ENCODE results near the gene TRAFD1.
"Not testable (repeated sequence)": the region's sequence is repeated elsewhere in the genome, so short reads cannot be mapped to it uniquely, and the experiment has no call there.

Gene TRAFD1, protein sequence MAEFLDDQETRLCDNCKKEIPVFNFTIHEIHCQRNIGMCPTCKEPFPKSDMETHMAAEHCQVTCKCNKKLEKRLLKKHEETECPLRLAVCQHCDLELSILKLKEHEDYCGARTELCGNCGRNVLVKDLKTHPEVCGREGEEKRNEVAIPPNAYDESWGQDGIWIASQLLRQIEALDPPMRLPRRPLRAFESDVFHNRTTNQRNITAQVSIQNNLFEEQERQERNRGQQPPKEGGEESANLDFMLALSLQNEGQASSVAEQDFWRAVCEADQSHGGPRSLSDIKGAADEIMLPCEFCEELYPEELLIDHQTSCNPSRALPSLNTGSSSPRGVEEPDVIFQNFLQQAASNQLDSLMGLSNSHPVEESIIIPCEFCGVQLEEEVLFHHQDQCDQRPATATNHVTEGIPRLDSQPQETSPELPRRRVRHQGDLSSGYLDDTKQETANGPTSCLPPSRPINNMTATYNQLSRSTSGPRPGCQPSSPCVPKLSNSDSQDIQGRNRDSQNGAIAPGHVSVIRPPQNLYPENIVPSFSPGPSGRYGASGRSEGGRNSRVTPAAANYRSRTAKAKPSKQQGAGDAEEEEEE

DNA sequence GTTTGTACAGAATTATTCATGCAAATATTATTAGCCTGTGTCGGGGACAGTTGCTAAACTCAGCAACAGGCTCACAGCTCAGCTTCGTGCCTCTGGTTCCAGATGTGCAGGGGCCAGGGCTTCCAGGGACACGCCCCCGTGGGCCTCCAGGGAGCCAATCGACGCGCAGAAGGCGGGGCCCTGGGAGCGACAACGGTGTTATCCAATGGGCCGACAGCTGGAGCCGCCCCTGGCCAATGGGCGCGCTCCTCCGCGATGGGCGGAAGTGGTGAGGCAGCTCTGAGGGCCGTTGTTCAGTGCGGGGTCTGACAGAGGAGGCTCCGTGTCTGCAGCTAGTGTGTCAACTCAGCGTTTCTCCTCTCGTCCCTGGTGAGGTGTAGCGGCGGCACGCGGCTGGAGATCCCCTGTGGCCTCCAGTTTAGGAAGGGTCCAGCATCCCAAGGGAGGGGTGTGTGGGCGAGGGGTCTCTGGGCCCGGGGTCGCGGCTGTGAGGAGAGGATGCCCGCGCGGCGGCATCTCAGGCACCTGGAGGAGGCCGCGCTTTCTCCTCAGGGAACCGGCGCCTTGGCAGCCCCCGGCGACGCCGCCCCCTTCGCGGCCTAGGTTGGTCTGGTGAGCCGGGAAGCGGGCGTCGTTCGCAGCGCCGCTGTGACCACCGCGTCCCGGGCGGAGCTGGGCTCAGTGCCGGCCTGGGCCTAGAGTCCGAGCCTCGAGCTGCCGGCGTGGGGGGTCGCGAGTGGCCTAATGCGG is at the start of gene TRAFD1:
TRAFD1 (plus strand) TSS at position 311 of the 750 bp plus-strand sequence. CDS start 4,963 bp downstream, outside the sequence.
- peak; percentile 99 for DNase-seq

DNA sequence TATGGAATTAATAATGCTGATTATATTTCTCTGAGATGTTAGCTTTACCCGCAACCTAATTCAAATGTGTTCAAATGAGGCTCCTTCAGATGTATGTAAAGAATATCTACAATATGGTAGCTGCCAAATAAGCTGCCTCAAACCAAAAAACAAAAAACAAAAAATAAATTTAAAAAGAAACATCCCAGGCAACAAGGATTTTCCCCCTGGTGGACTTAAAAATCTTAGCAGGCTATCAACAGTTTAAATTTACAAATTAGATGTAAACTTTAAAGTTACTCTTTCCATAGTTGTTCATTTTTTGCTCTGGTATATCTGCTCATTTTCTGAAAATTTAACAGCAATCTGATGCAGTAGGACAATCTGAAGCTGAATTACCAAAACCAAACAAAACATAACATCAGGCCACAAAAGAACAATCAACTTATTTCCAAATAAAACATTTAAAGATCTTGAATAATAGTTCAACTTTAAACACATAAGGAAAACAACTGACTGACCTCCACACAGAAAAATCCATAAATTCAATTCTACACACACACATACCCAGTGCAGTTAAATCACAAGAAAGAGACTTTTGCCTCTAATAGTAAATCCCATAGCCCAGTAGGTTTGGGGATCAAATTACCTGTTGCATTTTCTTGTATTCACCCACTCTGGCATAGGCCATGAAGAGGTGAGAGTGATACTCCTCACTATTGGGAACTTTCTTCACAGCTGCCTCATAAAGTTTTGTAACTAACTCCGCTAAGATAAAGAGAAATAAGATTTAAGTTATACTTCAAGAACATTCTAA is 38.1 kb upstream of the TRAFD1 start:
- no peak for DNase-seq

DNA sequence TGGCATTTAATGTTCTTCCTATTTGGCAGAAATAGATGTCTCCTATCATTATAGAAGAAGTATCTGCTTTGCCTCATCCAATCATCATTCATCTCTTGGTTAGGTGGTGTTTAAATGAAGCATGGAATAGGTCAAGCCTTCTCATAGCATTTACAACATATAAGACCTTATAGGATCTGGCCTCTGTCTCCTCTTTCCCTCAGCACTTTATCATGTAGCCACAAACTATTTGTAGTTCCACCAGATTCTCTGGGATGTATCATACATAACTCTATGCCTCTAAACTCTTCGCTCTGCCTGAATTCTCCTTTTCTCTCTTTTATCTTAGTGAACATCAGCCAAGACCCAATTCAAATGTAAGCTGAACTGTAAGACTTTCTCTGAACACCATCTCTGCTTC is 37.5 kb upstream of the TRAFD1 start:
- DNase-seq = no peak

DNA sequence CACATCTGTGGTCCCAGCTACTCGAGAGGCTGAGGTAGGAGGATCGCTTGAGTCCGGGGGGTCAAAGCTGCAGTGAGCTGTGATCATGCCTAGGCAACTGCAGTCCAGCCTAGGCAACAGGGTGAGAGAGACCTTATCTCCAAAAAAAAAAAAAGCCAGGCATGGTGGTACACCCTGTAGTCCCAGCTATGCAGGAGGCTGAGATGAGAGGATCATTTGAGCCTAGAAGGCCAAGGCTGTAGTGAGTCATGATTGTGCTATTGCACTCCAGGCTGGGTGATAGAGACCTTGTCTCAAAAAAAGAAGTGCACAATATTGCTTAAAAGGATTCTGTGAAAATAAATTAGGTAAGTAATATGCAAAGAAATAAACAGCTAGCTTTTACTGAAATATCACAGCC is 33.8 kb upstream of the TRAFD1 start:
- DNase-seq = no peak

DNA sequence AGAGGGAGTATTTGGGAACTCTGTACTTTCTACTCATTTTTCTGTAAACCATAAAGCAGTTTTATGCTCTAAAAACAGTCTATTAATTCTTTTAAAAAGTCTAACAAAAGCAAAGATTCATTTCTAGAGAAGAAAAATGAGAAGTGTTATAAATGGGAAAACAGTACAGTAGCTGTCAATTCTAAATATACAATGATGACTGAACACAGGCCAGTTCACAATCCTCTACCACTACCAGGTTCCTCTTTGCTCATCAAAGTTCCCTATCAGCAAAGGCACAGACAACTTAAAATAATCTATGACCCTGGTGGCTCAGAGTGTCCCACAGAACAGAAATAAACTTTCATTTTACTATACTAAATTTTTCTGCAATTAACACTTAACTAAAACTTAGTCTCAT is 29.3 kb upstream of the TRAFD1 start:
- no peak for DNase-seq

DNA sequence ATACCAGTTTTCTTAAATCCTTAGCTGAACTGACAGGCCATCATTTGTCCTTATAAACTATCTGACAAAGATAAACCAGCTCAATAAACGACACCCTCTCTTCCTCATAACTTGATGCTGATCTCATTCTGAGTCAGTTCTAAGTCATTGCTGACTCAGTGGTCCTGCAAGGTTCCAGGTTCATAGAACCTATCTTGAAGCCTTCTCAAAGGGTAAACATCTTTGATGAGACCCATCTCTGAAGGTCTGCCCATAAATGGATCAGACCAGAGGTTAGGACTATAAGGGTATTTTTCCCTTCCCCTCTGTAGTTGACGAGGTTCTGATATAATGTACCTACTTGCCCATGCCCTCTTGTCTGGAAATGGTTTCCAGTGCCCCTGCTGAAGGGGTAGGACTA is 28.7 kb upstream of the TRAFD1 start:
- peak; percentile 40 for DNase-seq

DNA sequence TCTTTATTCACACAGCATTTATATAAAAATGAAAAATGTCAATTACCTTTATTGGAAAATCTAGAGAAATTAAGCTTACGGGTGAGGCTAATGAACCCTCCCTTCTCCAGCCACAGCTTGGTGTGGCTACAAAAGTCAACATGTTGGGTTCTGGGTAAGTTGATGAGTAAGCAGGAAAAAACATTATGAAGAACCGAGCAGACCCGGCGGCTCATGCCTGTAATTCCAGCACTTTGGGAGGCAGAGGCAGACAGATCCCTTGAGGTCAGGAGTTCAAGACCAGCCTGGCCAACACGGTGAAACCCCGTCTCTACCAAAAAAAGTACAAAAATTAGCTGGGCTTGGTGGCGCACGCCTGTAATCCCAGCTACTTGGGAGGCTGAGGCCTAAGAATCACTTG is 27.7 kb upstream of the TRAFD1 start:
- DNase-seq = peak; percentile 51

DNA sequence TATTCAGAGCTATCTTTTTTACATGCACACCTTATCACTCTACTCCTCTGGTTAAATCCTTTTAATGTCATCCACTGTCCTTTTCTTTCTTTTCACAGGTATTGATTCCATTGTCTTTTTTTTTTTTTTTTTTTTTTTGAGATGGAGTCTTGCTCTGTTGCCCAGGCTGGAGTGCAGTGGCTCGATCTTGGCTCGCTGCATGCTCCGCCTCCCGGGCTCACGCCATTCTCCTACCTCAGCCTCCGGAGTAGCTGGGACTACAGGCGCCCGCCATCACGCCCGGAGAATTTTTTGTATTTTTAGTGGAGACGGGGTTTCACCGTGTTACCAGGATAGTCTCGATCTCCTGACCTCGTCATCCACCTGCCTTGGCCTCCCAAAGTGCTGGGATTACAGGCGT is 24.9 kb upstream of the TRAFD1 start:
- DNase-seq = not testable (repeated sequence)

DNA sequence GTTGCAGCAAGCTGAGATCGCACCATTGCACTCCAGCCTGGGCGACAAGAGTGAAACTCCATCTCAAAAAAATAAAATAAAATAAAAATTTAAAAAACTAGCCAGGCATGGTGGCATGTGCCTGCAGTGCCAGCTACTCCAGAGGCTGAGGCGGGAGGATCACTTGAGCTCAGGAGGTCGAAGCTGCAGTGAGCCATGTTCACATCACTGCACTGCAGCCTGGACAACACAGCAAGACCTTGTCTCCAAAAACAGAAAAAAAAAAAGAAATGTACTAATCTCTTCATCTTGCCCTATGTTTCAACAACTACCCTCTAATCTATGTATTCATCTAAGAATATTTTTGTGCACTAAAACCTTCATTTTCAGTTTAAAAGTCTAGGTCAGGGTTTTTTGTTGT is 23.2 kb upstream of the TRAFD1 start:
- peak; percentile 36 for DNase-seq

DNA sequence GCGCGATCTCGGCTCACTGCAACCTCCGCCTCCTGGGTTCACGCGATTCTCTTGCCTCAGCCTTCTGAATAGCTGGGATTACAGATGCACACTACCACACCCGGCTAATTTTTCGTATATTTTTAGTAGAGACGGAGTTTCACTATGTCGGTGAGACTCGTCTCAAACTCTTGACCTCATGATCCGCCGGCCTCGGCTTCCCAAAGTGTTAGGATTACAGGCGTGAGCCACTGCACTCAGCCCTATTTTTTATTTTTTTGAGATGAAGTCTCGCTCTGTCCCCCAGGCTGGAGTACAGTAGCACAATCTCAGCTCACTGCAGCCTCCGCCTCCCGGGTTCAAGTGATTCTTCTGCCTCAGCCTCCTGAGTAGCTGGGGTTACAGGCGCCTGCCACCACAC is 22.6 kb upstream of the TRAFD1 start:
- DNase-seq = not testable (repeated sequence)

DNA sequence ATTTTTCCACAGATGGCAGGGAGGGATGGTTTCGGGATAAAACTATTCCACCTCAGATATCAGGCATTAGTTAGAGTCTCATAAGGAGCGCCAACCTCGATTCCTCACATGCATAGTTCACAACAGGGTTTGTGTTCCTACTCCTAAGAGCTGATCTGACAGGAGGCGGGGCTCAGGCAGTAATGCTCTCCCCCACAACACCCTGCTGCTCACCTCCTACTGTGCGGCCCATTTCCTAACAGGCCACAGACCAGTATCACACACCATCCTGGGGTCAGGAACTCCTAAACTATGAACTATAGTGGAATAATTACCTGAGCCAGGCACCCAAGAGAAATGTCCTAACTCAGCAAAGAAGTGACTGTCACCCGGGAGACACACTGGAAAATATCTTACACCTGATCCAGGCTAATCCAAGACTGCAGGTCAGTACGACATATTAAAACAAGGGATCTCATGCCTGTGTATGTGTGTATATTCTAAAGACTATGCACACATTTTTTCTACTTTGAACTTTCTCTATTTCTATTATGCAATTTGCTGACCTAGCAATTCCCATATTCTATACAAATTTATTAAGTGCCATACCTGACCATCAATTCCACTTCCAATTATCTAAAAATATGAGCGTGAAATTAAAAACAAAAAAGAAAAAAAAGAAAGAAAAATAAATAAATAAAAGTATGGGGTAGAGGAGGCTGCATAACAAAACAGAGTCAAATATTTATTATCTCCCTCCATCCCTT is 21.4 kb upstream of the TRAFD1 start:
- DNase-seq = peak; percentile 50

DNA sequence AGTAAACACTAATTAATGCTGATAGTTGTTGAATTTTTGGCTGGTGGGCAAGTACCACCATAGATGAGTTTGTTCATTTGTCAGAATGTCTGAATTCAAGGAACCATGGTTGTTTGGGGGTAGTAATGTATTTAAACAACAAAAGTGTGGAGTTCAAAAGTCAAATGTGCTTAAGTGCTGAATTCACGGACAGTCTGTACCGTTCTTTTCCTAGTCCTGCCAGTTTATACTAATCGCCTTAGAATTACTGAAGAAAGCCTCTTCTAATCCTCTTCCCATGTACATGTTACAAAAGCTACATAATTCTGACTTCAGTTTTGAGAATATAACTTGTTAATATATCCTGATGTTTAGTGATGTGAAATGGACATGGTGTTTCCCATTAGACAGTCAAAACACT is 19.5 kb upstream of the TRAFD1 start:
- DNase-seq = no peak

DNA sequence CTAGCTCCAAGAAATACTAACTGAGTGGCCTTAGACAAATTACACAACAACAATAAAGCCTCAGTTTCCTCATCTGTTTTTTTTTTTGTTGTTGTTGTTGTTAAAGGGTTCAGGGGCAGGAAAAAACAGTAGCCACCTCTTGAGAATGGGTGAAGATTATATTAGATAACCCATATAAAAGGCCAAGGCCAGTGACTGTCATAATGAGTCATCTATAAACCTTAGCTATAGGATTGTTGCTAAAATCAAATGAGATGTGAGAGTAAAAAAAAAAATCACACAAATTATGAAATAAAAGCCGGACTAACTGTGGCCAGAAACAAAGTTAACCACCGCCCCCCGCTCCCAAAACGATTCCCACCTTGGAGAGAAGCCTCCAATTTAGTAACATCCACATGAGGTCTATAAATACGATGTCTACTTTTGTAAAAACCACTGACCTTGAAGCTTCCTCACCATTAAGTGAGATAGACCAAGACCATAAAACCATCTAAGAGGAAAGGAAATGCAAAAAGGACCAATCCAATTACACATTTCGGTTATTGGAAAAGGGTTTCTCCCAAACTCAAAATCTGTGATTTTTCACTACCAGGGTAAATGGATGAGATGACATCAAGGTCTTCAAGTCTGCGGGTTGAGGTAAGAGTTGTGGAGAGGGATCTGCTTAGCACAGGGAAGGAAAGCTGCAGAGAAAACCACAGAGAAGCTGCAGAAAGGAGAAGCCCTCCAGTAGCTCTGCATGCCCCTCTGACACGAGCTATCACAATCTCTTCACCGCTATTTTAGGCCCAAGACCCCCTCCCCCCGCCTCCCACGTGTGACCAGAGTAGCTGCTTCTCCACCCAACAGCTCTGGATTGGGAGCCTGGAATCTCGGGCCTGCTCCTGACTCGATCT is 17.8 kb upstream of the TRAFD1 start:
- peak; percentile 70 for DNase-seq

DNA sequence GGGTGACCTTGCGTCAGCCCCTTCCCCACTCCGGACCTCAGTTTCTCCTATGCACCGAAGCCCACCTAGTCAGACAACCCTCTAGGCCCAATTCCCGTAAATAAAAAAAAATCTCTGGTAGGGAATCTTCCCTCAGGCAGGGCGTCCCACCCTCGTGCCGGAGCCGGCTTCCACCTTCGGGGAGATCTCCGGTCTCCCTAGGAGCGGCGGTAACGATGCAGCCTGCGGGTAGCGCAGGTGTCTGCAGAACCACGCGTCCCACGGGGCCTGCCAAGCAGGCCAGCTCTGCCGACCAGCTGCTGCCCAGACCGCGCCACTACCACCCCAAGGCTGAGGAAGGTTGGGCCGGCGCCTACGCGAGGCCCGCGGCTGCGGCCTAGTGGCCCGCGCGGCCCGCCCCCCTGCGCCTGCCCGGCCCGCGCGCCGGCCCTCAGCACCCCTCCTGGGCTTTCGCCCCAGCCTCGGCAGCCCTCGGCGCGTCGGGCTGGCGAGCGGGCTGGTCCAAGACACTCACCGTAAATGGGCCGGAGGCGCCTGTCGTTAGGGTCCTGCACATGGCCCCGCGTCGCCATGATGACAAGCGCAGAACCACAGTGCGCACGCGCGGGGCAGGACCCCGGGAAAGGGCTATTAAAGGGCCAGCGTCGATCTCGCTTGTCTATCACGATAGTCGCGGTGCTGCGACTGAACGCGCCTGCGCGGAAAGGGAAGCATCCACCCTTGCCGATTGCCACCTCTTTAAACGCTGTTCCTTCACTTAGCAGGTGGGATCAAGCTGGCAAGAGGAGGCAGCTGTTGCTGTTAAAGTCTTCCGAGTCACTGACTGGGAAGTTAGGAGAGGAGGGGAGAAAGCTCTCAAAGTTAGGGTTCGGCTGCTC is 16.9 kb upstream of the TRAFD1 start, which contains the start of gene NAA25:
NAA25 (minus strand) TSS at position 582 of the 878 bp plus-strand sequence; CDS start at position 572, 10 bp downstream.
- DNase-seq = peak; percentile 95

DNA sequence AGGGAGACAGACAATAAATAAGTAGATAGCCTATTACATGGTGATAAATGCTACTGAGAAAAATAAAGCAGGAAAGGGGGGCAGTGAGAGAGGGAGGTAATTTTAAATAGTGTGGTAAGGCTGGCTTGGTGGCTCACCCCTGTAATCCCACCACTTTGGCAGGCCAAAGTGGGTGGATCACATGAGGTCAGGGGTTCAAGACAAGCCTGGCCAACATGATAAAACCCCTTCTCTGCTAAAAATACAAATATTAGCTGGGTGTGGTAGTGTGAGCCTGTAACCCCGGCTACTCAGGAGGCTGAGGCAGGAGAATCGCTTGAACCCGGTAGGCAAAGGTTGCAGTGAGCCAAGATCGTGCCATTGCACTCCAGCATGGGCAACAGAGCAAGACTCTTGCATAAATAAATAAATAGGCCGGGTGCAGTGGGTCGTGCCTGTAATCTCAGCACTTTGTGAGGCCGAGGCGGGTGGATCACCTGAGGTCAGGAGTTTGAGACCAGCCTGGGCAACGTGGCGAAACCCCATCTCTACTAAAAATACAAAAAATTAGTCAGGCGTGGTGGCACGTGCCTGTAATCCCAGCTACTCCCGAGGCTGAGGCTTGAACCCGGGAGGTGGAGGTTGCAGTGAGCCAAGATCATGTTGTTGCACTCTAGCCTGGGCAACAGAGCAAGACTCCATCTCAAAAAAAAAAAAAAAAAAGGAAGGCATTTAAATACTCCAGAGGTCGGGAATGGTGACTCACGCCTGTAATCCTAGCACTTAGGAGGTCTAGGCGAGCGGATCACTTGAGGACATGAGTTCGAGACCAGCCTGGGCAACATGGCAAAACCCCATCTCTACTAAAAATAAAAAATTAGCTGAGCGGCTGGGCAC is 14.3 kb upstream of the TRAFD1 start:
- peak; percentile 37 for DNase-seq

DNA sequence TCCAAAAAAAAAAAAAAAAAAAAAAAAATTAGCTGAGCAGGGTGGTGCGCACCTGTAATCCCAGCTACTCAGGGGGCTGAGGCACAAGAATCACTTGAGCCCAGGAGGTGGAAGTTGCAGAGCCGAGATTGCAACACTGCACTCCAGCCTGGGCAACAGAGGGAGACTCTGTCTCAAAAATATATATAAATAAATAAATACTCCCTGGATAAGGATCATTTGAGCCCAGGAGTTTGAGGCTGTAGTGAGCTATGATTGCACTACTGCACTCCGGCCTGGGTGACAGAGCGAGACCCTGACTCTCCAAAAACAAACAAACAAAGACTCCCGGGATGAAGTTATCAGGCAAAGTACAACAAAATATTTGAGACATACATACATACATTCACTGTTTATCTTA is 13.4 kb upstream of the TRAFD1 start:
- DNase-seq = peak; percentile 26

DNA sequence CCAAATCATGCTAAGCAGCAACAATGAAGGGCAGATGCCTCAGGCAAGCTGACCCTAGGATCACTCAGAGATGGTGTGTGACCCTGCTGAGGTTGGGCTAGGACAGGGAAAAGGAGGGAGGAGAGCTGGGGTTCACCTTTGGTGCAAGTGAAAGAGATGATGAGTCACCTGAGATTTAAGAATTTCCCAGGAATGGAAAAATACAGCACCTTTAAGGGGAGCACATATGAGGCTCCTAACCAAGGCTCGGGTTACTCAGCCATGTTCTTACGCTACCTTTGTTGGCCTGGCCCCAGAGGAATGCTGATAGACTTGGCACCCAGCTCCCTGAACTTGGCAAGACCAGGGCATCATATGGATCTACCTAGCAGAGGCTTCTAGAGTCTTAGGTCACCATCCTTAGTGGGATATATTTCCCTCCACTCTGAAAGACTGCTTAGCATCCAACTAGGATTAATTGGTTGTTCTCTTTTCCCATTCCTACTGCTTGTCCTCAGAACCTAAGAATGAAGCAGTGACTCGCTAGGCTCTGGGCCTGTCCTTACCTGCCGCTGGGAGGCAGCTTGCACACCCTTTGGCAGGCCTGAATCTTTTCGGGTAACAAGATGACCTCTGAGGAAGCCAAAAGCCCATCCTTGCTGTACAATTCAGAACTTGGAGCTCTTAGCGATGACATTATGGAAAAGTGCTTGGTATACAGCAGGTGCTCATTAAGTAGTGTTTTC is 12.8 kb upstream of the TRAFD1 start:
- DNase-seq = peak; percentile 53

All from activated CD8-positive, alpha-beta memory T cell treated with anti-CD3 and anti-CD28 coated beads, Interleukin-2, amount 50 U/mL, for 48 hours (primary cell).